ENCODE measurements around the gene AGAP2. TPM values are rescaled to one million over a fixed set of nuclear protein-coding genes. Genes with fewer than 3 reads are reported as not detected.
A peak's percentile ranks its signal among the peaks of the same experiment; 100 is the strongest.

Gene AGAP2
- total and polyA plus RNA-seq, 5 donors from 2014 or later: 4.4 to 60.3 (median 6.1) TPM

GRCh38 chr12:57700317-57700716 lies 38.2 kb downstream of the AGAP2 start:
- ATAC-seq (ENCODE audit: low read depth in 2 of 2) (no peak), DNase-seq (no peak)
- Mint-ChIP-seq H3K4me1 (peaks cover 14 to 34% (median 26%) of the 10 kb centered on the region in 4 donors), H3K27me3 (no peaks in the 10 kb centered on the region), H3K9me3 (peaks cover 0 to 8% (median 7%) of the 10 kb centered on the region in 7 donors), H3K36me3 (peaks cover 66% of the 10 kb centered on the region), H3K27ac (peak overlapping the region in 2 of 3 donors; percentile 37 to 60), H3K4me3 (no peak overlapping the region)
- Histone ChIP-seq H3K4me1 (ENCODE audit: control insufficient read depth, insufficient read depth, low read length, poor library complexity, severe bottlenecking) (peaks cover 1% of the 10 kb centered on the region), H3K27ac (ENCODE audit: insufficient read depth, low read length, poor library complexity, severe bottlenecking) (no peak overlapping the region), H3K4me3 (ENCODE audit: low read depth, low read length) (no peak overlapping the region), H3K27me3 (ENCODE audit: control insufficient read depth, insufficient read depth, low read length) (no peaks in the 10 kb centered on the region), H3K9me3 (ENCODE audit: control insufficient read depth in 2 of 2, low read length in 2 of 2) (peaks cover 10 to 15% of the 10 kb centered on the region in 2 experiments), H3K36me3 (ENCODE audit: control insufficient read depth, insufficient read depth, low read length) (peaks cover 68% of the 10 kb centered on the region)

GRCh38 chr12:57698414-57698813 lies 40.1 kb downstream of the AGAP2 start:
- H3K36me3 ChIP-seq (ENCODE audit: control insufficient read depth, insufficient read depth, low read length): peaks cover 52% of the 10 kb centered on the region
- H3K27ac Mint-ChIP-seq: peak overlapping the region in 1 of 3 donors; percentile 6
- H3K4me1 Mint-ChIP-seq: peaks cover 14 to 32% (median 27%) of the 10 kb centered on the region in 4 donors
- no peaks in the 10 kb centered on the region for H3K27me3 ChIP-seq (ENCODE audit: control insufficient read depth, insufficient read depth, low read length)
- no peak overlapping the region for H3K4me3 ChIP-seq (ENCODE audit: low read depth, low read length)
- peaks cover 0 to 7% (median 2%) of the 10 kb centered on the region in 7 donors for H3K9me3 Mint-ChIP-seq
- peaks cover 53% of the 10 kb centered on the region for H3K36me3 Mint-ChIP-seq
- DNase-seq (no peak), ATAC-seq (ENCODE audit: low read depth in 2 of 2) (no peak)
- H3K4me3 Mint-ChIP-seq: no peak overlapping the region
- no peaks in the 10 kb centered on the region for H3K27me3 Mint-ChIP-seq
- peaks cover 3 to 6% of the 10 kb centered on the region in 2 experiments for H3K9me3 ChIP-seq (ENCODE audit: control insufficient read depth in 2 of 2, low read length in 2 of 2)
- H3K27ac ChIP-seq (ENCODE audit: insufficient read depth, low read length, poor library complexity, severe bottlenecking): no peak overlapping the region
- peaks cover 13% of the 10 kb centered on the region for H3K4me1 ChIP-seq (ENCODE audit: control insufficient read depth, insufficient read depth, low read length, poor library complexity, severe bottlenecking)

GRCh38 chr12:57697076-57697475 lies 41.5 kb downstream of the AGAP2 start:
- peaks cover 13% of the 10 kb centered on the region for H3K4me1 ChIP-seq (ENCODE audit: control insufficient read depth, insufficient read depth, low read length, poor library complexity, severe bottlenecking)
- H3K4me3 Mint-ChIP-seq: no peak overlapping the region
- H3K27me3 Mint-ChIP-seq: peaks cover 4% of the 10 kb centered on the region
- H3K36me3 Mint-ChIP-seq: peaks cover 41% of the 10 kb centered on the region
- ATAC-seq (ENCODE audit: low read depth in 2 of 2) (no peak), DNase-seq (no peak)
- H3K36me3 ChIP-seq (ENCODE audit: control insufficient read depth, insufficient read depth, low read length): peaks cover 38% of the 10 kb centered on the region
- H3K4me3 ChIP-seq (ENCODE audit: low read depth, low read length): no peak overlapping the region
- peak overlapping the region in 2 of 3 donors; percentile 43 to 60 for H3K27ac Mint-ChIP-seq
- no peak overlapping the region for H3K27ac ChIP-seq (ENCODE audit: insufficient read depth, low read length, poor library complexity, severe bottlenecking)
- H3K27me3 ChIP-seq (ENCODE audit: control insufficient read depth, insufficient read depth, low read length): no peaks in the 10 kb centered on the region
- peaks cover 6 to 32% (median 26%) of the 10 kb centered on the region in 4 donors for H3K4me1 Mint-ChIP-seq
- peaks cover 0 to 2% (median 0%) of the 10 kb centered on the region in 7 donors for H3K9me3 Mint-ChIP-seq
- H3K9me3 ChIP-seq (ENCODE audit: control insufficient read depth in 2 of 2, low read length in 2 of 2): no peaks in the 10 kb centered on the region

- ATAC-seq (ENCODE audit: low read depth in 2 of 2): no peak
- DNase-seq: no peak
- peaks cover 5 to 32% (median 26%) of the 10 kb centered on the region in 4 donors for H3K4me1 Mint-ChIP-seq
These were observed 42.6 kb downstream of the AGAP2 start for GRCh38 chr12:57695770-57696432.

GRCh38 chr12:57694459-57695019 lies 44.0 kb downstream of the AGAP2 start:
- no peak for DNase-seq
- peaks cover 5 to 28% (median 19%) of the 10 kb centered on the region in 4 donors for H3K4me1 Mint-ChIP-seq

More at GRCh38 chr12:57695770-57696432, 42.6 kb downstream of the AGAP2 start:
- peaks cover 35% of the 10 kb centered on the region for H3K36me3 ChIP-seq (ENCODE audit: control insufficient read depth, insufficient read depth, low read length)
- no peak overlapping the region for H3K4me3 ChIP-seq (ENCODE audit: low read depth, low read length)
- H3K27ac Mint-ChIP-seq: no peak overlapping the region
- no peaks in the 10 kb centered on the region for H3K27me3 ChIP-seq (ENCODE audit: control insufficient read depth, insufficient read depth, low read length)
- H3K4me3 Mint-ChIP-seq: peak overlapping the region; percentile 15 to 68 (median 41)
- no peaks in the 10 kb centered on the region for H3K9me3 ChIP-seq (ENCODE audit: control insufficient read depth in 2 of 2, low read length in 2 of 2)
- H3K36me3 Mint-ChIP-seq: peaks cover 40% of the 10 kb centered on the region
- peaks cover 14% of the 10 kb centered on the region for H3K27me3 Mint-ChIP-seq
- H3K27ac ChIP-seq (ENCODE audit: insufficient read depth, low read length, poor library complexity, severe bottlenecking): no peak overlapping the region
- peaks cover 13% of the 10 kb centered on the region for H3K4me1 ChIP-seq (ENCODE audit: control insufficient read depth, insufficient read depth, low read length, poor library complexity, severe bottlenecking)
- peaks cover 0 to 2% (median 0%) of the 10 kb centered on the region in 7 donors for H3K9me3 Mint-ChIP-seq

GRCh38 chr12:57693659-57694458 lies 44.7 kb downstream of the AGAP2 start, which contains the start of gene OS9:
OS9 (plus strand) TSS chr12:57694132; CDS start chr12:57694162, 30 bp downstream.
- no peak within 1 kb of the TSS for H3K27ac Mint-ChIP-seq
- Histone ChIP-seq H3K36me3 (ENCODE audit: control insufficient read depth, insufficient read depth, low read length) (peaks cover 27% of the 10 kb centered on the region), H3K4me3 (ENCODE audit: low read depth, low read length) (peak within 1 kb of the TSS; percentile 90), H3K27me3 (ENCODE audit: control insufficient read depth, insufficient read depth, low read length) (peaks cover 3% of the 10 kb centered on the region), H3K9me3 (ENCODE audit: control insufficient read depth in 2 of 2, low read length in 2 of 2) (no peaks in the 10 kb centered on the region), H3K4me1 (ENCODE audit: control insufficient read depth, insufficient read depth, low read length, poor library complexity, severe bottlenecking) (peaks cover 13% of the 10 kb centered on the region), H3K27ac (ENCODE audit: insufficient read depth, low read length, poor library complexity, severe bottlenecking) (peak within 1 kb of the TSS; percentile 72)
- H3K4me3 Mint-ChIP-seq: no peak within 1 kb of the TSS
- H3K4me1 Mint-ChIP-seq: peaks cover 0 to 23% (median 13%) of the 10 kb centered on the region in 4 donors
- DNase-seq: peak; percentile 97 to 100 (median 98)
- peaks cover 21% of the 10 kb centered on the region for H3K36me3 Mint-ChIP-seq
- peak; percentile 96 to 97 for ATAC-seq (ENCODE audit: low read depth in 2 of 2)
- peaks cover 22% of the 10 kb centered on the region for H3K27me3 Mint-ChIP-seq
- H3K9me3 Mint-ChIP-seq: peaks cover 0 to 2% (median 0%) of the 10 kb centered on the region in 7 donors

More at GRCh38 chr12:57694459-57695019, 44.0 kb downstream of the AGAP2 start:
- peaks cover 13% of the 10 kb centered on the region for H3K4me1 ChIP-seq (ENCODE audit: control insufficient read depth, insufficient read depth, low read length, poor library complexity, severe bottlenecking)
- Mint-ChIP-seq H3K9me3 (peaks cover 0 to 2% (median 0%) of the 10 kb centered on the region in 7 donors), H3K36me3 (peaks cover 28% of the 10 kb centered on the region), H3K27ac (no peak overlapping the region), H3K27me3 (peaks cover 19% of the 10 kb centered on the region), H3K4me3 (no peak overlapping the region)
- no peaks in the 10 kb centered on the region for H3K27me3 ChIP-seq (ENCODE audit: control insufficient read depth, insufficient read depth, low read length)
- no peak for ATAC-seq (ENCODE audit: low read depth in 2 of 2)
- H3K9me3 ChIP-seq (ENCODE audit: control insufficient read depth in 2 of 2, low read length in 2 of 2): no peaks in the 10 kb centered on the region
- H3K27ac ChIP-seq (ENCODE audit: insufficient read depth, low read length, poor library complexity, severe bottlenecking): peak overlapping the region; percentile 72
- peaks cover 31% of the 10 kb centered on the region for H3K36me3 ChIP-seq (ENCODE audit: control insufficient read depth, insufficient read depth, low read length)
- H3K4me3 ChIP-seq (ENCODE audit: low read depth, low read length): peak overlapping the region; percentile 90

- peaks cover 22% of the 10 kb centered on the region for H3K36me3 ChIP-seq (ENCODE audit: control insufficient read depth, insufficient read depth, low read length)
- Mint-ChIP-seq H3K36me3 (peaks cover 17% of the 10 kb centered on the region), H3K27ac (no peak overlapping the region), H3K27me3 (peaks cover 28% of the 10 kb centered on the region), H3K4me1 (peaks cover 0 to 18% (median 10%) of the 10 kb centered on the region in 4 donors), H3K9me3 (peaks cover 0 to 2% (median 0%) of the 10 kb centered on the region in 7 donors), H3K4me3 (no peak overlapping the region)
- peak overlapping the region; percentile 60 for H3K4me3 ChIP-seq (ENCODE audit: low read depth, low read length)
- peaks cover 13% of the 10 kb centered on the region for H3K4me1 ChIP-seq (ENCODE audit: control insufficient read depth, insufficient read depth, low read length, poor library complexity, severe bottlenecking)
- no peaks in the 10 kb centered on the region for H3K9me3 ChIP-seq (ENCODE audit: control insufficient read depth in 2 of 2, low read length in 2 of 2)
- no peak for ATAC-seq (ENCODE audit: low read depth in 2 of 2)
- DNase-seq: no peak
- peak overlapping the region; percentile 65 for H3K27ac ChIP-seq (ENCODE audit: insufficient read depth, low read length, poor library complexity, severe bottlenecking)
- peaks cover 7% of the 10 kb centered on the region for H3K27me3 ChIP-seq (ENCODE audit: control insufficient read depth, insufficient read depth, low read length)
These were observed 45.3 kb downstream of the AGAP2 start for GRCh38 chr12:57693317-57693658.

Data from CD4-positive, CD25-positive, alpha-beta regulatory T cell (primary cell).